Embryonic facial prominence (tissue), 1 donor: Measurements from ENCODE around the gene EIF4A3.
"Not testable (repeated sequence)": the region's sequence is repeated elsewhere in the genome, so short reads cannot be mapped to it uniquely, and the experiment has no call there.

Source experiments
- DNase-seq: peaks from one replicate; pipeline ENCODE4 v3.0.0-alpha.2; 2016; ENCODE audit errors: extremely low spot score

The EIF4A3 gene

GRCh38 chr17:80173126-80173525 is 26.2 kb upstream of the EIF4A3 start:
- no peak for DNase-seq

GRCh38 chr17:80171681-80172080 is 24.8 kb upstream of the EIF4A3 start:
- DNase-seq, result no peak

GRCh38 chr17:80169784-80170500 is 23.0 kb upstream of the EIF4A3 start, which contains the start of gene CARD14:
TSS of gene CARD14 (plus strand) at chr17:80170030. CDS start at chr17:80181439, 11,409 bp downstream.
- no peak for DNase-seq

GRCh38 chr17:80169107-80169506 is 22.2 kb upstream of the EIF4A3 start:
- no peak for DNase-seq

GRCh38 chr17:80168371-80168770 is 21.4 kb upstream of the EIF4A3 start:
- DNase-seq, result no peak

- no peak for DNase-seq
Observed at GRCh38 chr17:80166446-80166845, 19.5 kb upstream of the EIF4A3 start.

- no peak for DNase-seq
Observed at GRCh38 chr17:80164185-80164584, 17.3 kb upstream of the EIF4A3 start.

GRCh38 chr17:80163336-80163735 is 16.4 kb upstream of the EIF4A3 start:
- no peak for DNase-seq

GRCh38 chr17:80160536-80160935 is 13.6 kb upstream of the EIF4A3 start:
- DNase-seq, result no peak

GRCh38 chr17:80158846-80159245 is 11.9 kb upstream of the EIF4A3 start:
- DNase-seq, result no peak

- DNase-seq, result not testable (repeated sequence)
Observed at GRCh38 chr17:80155600-80155999, 8.7 kb upstream of the EIF4A3 start.

GRCh38 chr17:80154166-80154565 is 7.2 kb upstream of the EIF4A3 start:
- DNase-seq, result no peak

GRCh38 chr17:80153004-80153403 is 6.1 kb upstream of the EIF4A3 start:
- no peak for DNase-seq

GRCh38 chr17:80152081-80152702 is 5.3 kb upstream of the EIF4A3 start:
- no peak for DNase-seq

- no peak for DNase-seq
Observed at GRCh38 chr17:80151333-80151732, 4.4 kb upstream of the EIF4A3 start.

GRCh38 chr17:80146121-80147034 is 550 bp downstream of the EIF4A3 start:
- no peak for DNase-seq

GRCh38 chr17:80145076-80146075 is 1.6 kb downstream of the EIF4A3 start:
- no peak for DNase-seq

- no peak for DNase-seq
Observed at GRCh38 chr17:80142929-80143328, 4.0 kb downstream of the EIF4A3 start.

GRCh38 chr17:80141463-80142165 is 5.3 kb downstream of the EIF4A3 start:
- no peak for DNase-seq

- DNase-seq, result no peak
Observed at GRCh38 chr17:80138856-80139426, 8.0 kb downstream of the EIF4A3 start.
